ENCODE results near the gene DNMT3B.

DNA sequence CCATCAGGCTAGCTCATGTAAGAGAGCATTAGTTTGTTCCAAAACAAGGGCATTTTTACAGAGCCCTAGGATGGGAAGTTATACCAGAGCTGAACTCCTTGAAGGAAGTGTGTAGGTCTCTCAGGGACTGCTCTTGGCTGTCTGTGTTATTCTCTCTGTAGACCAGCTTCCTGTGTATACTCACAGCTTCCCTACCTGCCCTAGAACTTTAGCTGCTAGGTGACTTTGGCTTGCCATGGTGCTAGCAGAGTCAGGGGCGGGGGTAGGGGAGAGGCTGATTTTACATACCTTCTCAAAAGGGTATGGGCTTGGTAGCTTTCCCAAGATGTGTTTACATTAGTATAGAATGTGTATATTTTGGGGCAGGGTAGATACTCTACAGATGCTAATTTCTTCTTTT, 75.0 kb downstream of the DNMT3B start:
- TF ChIP-seq GATA2 (IDR thresholded peaks at IDR 0.05; ENCODE audit: low read depth, low read length) (no peak), GATA3 (IDR thresholded peaks at IDR 0.05; ENCODE audit: low read depth, low read length) (no peak)

Measured in SH-SY5Y (cell line).